NCI-H446 (cell line): Measurements from ENCODE around the gene CCDC138.

ENCODE experiments used
- DNase-seq, 2 experiments: peaks; one replicate each; lab custom pipeline; 2025; lab: John Stamatoyannopoulos, UW

The CCDC138 gene

DNA sequence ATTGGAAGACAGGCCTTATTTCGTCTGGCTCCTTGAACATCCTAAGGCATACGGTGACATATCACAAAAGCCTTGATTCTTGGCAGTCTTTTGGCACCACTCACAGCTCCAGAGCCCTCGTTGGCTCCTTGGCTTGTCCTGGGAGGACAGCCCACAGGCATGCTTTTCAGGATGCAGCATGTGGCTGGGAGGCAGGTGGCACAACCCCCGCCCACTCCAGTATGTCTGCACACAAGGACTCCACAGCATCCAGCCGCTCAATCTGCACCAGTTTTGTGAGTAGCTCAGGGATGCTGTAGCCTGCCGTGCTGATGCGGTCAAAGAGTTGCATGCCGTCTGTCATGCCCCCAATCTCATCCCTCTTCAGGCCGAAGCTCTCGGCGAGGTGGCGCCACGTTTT is 110.2 kb downstream of the CCDC138 start:
- no peak for DNase-seq

DNA sequence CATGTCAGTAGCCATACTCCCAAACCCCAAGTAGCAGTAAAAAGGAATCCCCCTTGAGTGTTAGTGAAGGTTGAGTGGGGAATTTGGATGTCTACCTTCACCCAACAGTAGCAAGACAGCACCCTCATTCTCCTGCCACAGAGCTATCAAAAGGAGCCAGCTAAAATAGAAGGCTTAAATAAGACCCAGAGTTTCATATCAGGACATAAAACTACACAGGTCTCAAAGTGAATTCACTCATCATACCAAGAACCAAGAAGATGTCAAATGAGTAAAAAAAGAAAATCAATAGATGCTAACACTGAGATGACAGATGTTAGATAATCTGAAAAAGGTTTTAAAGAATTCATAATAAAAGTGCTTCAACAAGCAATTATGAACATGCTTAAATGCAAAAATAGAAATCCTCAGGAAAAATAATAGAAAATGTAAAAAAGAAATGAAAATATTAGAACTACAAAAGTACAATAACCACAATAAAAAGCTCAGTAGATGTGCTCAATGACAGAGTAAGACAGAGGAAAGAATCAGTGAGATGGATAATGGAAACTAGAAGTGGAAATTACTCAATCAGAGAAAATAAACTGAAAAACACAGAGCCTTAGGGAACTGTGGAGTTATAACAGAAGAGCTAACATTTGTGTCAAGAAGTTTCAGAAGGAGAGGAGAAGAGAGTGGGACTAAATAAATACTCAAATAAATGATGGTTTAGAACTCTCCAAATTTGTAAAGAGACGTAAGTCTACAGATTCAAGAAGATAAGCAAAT is 111.9 kb downstream of the CCDC138 start:
- no peak for DNase-seq

DNA sequence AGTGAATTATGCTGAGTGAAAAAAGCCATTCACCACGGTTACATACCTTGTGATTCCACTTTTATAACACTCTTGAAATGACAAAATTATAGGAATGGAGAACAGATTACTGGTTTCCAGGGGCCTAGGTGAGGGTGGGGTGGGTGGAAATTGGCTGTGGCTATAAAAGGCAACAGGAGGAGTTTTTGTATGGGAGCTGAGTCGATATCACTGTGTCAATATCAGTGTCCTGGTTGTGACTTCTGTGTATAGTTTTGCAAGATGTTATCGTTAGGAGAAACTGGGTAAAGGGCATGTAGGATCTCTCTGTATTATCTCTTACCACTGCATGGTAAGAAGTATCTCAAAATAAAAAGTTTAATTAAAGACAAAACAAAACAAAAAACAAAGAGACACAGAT is 118.1 kb downstream of the CCDC138 start:
- DNase-seq, result no peak

DNA sequence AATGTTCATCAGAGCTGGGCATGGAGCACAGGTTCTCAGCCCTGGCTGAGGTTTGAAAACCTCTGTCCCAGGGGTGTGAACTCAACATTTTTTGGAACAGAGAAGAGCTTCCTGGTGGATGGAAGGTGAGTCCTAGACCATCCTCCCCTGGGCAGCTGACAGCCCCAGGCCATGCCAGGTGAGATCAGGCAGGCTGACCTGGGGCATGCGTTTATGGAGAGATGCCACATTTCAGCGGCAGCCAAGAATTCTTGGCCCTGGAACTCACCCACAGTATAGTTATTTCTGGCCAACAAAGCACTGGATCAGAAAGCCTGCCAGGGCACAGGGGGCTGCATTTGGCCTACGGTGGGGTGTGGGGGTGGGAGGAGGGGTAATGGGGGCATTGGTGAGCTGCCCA is 118.6 kb downstream of the CCDC138 start:
- no peak for DNase-seq

DNA sequence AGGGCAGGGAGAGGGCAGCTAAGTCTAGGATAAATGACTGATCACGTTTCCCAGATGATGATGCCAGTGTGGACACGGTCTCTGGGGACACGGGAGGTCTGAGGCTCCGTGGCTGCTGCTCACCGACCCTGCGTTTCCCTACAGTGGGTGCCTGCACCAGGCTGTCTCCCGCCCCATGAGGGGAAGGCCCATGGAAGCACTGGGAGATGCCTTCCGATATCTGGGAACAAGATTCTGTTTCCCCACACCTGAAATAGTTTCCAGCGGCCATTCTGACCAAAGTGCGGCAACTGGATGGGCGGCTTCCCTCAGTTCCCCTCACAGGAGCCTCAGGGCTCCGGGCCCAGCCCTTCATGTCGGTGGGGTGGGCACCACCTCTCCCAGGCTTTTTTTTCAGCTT is 119.3 kb downstream of the CCDC138 start:
- no peak for DNase-seq

DNA sequence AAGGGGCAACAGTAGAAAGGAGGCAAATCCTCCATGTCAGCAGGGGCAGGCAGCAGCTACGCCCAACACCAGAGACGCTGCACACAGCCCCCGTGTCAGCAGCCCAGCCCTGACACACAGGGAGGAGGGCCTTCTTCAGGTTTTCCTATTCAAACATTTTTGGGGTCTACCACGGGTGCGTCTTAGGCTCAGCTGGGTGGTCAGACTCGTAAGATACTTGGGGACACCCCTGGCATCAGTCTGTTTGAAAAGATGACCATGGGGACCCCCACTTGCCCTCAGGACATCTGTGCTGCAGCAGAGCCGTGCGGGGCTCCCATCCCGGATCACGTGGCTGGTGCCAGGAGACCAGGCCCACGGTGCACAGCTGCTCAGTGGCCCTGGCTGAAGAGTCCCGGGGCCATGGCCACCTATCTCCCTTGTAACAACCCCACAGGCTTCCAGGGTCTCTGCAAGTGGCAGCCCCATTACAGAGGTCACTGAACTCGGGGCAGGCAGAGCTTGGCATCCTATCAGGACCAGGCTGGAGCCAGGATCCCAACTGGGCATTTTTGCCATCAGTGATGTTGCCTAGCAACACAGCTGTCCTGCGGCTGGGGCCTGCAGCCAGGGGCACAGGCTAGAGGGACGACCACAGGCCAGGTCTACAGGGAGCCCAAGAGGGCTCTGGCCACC is 120.0 kb downstream of the CCDC138 start:
- DNase-seq, result no peak

DNA sequence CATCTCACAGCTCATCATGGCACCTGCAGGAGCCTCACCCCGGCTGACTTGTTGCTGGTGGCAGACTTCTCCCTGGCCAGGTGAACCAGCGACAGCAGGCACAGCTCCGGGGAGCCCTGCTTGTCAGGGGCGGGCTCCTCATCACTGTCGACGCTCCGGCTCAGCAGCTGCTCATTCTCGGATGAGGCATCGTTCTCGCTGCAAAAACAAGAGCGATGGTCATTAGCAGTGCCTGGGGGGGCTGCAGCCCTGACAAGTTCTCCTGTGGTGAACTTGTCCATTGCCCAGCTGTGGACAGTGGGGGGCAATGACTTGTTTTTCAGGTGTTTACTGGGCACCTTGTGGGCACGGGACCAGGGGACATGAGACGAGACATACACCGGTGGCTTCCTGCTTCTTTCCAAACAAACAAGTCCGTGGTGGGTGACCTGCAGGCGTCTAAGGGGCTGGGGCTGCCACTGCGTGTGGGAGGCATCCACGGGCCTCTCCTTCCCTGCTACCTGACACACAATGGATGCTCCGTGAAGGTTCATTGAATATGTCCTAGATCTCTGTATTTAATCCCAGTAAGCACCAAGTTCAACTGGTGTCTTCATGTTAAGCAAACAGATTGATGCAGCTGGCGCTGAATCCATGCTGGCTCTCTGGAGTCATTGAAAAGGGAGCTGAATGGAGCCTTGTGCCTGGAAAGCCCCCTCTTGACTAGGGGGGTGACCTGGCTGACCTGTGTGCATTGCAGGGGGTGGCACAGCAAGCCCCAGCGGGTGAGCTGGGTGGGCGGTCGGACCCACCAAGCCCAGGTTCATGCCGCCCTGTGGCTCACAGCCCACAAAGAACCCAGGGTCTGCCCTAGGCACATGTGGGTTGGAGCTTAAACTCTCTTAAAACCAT is 121.5 kb downstream of the CCDC138 start:
- DNase-seq, result no peak

DNA sequence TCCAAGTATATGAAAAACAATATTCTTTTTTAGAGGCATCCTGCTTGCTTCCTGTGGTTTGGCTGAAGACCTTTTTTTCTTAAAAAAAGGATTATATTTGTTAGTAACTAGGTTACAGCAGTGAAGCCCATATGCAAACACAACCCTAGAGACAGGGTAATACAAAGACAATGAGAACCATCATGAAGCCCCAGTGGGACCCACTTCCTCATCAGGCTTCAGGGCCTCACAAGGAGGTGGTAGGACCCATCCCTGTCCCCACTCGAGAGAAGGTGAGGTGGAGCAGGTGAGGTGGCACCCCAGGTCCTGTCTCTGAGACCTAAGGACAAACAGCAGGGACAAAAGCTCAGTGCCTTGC is 122.1 kb downstream of the CCDC138 start:
- no peak for DNase-seq

DNA sequence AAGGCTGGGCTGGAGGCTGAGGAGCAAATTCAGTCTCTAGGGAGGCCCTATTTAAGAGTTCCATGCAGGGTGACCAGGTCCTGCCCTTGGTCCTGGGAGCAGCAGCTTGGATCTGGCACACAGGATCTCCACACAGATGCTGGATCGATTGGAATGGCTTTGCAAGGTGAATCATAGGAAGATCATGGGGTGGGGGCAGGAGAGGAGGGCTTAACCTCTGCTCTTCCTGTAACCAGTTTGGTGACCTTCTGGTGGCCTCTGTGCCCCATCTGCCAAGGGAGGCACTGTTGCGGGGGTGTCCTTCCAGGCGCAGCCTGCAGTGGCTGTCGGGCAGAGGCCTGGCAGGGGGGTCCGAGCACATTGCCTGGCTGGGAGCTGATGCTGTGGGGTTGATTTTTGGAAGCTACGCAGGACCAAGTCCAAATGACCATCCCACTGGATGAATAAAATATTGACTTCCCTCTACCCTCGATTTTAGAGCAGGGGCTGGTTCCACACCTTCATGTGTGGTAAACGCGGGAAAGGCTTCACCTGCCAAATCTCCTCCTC is 122.8 kb downstream of the CCDC138 start:
- DNase-seq, result no peak

DNA sequence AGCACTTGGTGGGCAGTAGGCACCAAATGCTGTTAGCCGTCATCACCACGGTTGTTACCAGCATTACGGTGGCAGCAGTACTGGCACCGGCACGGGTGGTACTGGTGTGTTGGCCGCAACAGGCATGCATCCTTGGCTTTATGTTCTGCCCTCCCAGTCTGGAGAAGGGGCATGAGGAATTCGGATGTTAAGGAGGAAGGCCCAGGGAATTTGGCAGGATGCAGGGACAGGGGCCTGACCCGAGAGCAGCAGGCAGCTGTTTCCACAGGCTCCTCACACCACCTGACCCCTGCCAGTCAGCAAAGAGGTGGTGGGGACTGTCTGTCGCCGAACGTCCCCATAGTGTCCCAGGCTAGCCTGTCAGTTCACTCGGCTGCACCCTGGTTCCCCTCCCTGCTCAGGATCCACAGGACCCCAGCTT is 123.5 kb downstream of the CCDC138 start:
- no peak for DNase-seq

DNA sequence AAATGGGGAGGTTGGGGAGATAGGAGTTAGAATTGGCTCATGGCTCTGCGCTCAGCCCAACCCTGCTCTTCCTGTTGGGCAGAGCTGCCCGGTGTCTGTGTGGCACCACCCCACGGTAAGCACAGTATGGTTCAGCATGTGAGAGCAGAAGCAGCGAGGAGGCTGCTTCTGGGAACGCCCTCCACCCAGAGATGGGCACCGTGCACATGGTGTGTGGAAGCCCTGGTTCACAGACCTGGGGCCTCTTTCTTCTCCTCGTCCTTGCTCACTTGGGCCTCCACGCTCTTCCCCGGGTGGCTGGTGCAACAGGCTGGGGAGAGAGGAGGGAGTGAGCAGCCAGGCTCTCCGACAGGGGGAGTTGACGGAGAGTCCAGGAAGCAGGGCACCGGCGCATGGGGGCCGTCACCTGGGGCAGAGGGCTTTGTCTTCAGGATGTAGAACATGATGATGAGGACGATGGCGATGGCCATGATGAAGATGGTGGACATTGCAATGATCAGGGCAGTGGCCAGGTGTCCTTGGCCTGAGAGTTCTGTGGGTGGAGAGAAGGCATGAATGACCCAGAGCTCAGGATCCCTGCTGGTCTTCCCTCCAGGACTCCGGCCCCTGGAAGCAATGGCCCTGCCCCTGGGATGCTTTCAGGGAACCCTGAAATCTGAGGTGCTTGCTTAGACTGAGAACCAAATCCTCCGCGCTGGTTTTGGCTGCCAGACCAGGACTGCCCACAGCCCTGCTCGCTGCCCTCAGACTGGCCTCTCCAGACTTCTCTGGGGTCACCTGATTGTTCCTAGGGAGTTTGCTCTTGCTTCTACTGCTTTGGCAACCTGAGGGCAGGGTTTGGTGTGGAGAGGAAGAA is 124.2 kb downstream of the CCDC138 start:
- no peak for DNase-seq

DNA sequence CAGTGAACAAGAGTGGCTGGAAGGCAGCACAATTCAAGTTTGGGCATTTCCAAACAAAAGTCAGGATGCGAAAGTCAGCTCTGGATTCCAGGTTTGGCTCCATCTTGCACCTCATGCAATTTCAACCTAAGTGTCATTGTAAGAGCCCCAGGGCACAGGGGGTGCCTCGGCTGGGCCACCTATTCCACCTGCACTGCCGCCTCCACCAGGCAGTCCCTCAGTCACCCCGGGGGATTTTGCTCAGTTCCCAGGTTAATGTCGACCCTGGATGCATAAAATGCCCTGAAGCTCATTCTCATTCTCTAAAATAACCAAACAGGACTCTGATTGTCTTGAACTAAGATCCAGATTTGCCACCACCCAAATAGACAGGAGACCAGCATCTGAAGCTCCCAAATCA is 124.8 kb downstream of the CCDC138 start:
- no peak for DNase-seq

DNA sequence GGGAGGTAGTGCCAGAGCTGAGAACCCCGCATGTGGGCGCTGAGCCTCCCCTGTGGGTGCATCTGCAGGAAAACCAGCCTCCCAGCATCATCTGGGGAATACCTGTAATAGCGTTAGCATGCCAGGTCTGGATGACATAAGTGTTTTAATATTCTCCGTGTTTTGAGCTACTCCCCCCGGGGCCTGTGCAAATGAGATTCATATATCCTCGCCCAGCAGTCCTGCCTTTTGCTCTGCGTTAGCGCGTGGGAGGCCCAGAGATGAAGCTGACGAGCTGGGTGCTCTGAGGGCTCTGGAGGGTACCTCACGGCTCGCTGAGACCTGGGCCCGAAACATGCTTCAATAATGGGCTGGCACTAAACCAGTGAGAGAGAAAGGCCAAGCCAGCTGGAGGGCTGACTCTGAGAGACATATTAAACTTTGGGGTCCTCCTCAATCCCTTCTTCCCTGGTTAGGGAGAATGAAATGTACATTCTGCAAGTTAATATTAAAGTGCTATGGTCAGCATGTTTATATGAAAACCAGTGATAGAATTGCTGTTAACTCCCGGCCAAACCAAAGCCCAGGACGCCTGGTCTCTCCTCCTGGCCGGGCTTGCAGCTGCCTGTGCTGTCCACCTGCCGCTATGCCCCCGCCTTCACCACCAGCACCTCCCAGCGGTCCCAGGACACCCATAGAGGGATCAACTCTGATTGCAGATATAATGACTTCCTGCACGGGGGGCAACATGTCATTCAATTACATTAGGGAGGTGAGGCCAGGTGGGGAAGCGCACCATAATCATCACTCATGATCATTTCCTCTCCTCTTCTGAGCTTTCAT is 125.4 kb downstream of the CCDC138 start:
- DNase-seq, result no peak

DNA sequence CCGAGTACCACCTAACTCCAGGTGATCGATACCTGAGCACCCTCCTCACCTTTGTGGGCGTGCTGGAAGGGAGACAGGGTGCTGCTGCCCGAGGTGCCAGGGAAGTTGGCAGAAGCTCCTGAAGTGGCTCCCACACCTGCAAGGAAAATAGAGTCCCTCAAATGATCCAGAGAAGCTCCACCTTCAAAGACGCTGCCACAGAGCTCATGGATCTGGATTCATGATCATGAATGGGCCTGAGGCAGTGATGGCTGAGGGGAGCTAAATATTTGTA is 126.0 kb downstream of the CCDC138 start:
- no peak for DNase-seq

DNA sequence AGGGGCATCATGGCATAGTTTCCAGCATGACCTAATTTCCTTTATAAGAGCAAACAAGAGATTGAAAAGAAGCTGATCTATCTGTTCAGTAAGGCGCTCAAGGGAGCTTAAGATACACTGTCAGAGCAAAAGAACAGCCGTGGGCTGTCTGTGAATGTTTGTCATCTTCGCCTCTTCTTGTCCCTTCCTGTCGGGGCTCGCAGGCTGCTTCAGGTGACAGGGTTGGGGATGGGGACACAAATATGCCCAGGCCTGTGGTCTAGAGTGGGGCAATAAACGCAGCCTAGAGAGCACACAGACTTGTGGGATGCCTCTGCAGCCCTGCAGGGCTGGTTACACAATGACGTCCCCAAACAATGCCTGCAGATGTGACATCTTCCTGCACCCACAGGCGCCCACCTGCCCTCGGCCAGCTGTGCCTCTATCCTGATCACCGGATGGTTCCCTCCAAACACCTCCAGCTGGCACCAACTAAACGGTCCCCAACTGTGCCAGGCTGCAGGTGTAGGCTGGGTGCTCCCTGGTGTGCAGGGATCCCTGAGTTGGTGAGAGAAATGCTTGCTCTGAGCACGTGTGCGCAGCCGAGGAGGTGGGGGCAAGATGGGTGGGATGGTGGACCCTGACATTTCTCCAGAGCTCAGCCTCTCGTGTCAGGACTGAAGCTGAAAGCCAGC is 129.7 kb downstream of the CCDC138 start:
- DNase-seq, result no peak

DNA sequence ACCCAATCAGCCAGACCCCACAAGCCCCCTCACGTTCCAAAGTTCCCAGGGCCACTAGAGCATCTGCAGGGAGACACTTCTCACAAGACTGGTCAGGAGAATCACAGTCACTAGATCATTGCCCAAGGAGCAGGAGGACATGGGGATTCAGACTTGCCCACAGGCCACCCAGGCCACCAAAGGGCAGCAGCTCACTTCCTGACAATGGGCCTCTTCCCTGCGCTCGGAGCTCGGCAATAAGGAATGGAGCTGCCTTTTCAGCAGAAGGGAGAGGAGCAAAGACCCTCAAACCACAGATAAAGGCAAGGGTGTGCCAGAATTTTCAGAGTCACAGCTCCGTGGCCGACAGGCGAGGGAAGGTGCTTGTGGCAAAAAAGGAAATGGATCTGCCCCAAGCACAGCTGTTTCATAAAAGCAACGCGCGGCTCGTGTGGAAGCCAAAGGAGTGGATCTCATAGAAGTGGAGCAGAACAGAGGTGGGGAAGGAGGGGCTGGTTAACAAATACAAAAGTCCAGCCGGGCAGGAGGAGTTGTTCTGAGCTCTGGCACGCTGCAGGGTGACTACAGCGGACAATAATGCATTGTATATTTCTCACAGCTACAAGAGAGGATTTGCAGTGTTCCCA is 130.3 kb downstream of the CCDC138 start:
- no peak for DNase-seq

DNA sequence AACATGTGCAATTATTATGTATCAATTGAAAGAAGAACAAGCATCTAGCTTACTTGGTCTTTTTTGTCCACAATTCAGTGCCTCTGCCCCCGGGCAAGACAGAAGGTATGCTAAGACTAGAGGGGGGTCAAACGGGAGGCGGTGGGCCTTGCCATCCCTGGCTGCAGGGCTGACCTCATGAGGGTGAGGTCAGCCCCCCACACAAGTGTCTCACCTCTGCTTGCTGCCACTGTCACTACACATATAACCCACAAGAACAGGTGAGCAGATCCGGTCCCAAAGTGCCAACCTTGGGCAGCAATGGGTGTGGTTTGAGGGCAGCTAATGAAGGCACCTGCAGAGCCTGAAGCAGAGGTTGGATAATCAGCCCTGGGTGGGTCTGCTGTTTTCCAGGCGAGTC is 131.0 kb downstream of the CCDC138 start:
- no peak for DNase-seq

DNA sequence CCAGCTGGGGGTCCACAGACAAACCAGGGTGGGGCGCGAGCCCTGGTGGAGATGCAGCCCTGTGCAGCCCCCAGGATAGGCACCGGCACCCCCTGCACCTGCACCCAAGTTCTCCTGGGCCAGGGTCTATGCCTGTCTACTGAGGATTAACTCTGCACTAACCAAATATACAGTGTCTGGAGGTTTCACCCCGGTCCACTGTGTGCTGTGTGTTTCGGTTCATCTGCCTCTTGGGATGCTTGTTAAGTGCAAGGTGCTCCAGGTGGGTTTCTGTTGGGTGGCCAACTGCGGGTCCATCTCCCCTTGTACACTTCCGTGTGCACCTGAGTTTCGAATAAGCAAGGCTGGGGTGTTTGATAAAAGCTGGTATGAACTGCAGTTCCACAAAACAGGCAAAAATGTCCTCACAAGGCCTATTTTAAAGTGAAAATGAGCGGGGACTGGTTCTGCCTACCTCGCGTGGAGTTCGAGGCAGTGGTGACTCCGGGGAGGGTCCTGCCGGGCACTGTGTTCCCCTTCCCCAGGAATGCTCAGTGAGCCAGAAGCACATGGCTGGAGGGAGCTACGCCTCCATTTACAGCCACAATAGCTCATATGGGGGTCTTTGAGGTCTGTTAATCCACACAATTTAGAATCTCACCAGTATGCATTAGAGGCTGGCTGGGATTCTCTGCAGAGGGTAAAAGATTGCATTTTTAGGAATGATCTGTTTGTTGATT is 131.7 kb downstream of the CCDC138 start:
- DNase-seq, result no peak

DNA sequence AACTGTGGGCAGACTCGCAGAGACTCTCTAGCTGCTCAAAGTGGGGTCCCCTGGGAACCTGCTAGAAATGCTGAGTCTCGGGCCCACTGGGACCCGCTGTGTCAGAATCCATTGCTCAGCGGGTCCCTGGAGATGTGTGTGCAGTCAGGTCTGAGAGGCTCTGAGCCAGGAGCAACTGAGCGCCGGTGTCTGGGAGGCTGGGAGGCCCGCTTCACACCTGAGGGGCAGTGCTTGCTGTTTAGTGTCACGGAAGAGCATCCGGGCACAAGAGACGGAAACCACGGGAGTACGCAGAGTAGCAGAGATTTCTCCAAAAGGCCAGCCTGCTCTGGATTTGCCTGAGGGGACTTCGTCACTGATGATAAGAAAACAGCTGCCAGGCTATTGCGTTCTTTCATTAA is 132.4 kb downstream of the CCDC138 start:
- DNase-seq, result no peak
